Fibroblast of pulmonary artery (primary cell): Measurements from ENCODE around the gene DCXR.

Source experiments
- DNase-seq: peaks from one replicate; pipeline ENCODE4 v3.0.0-alpha.2; 2010; ENCODE audit warnings: low read depth
- H3K4me3 ChIP-seq: replicated peaks from 2 replicates; pipeline ENCODE4 v1.5.1; 2011; ENCODE audit warnings: low read depth, mild to moderate bottlenecking, control low read depth, low read length, moderate library complexity
- CTCF ChIP-seq: IDR thresholded peaks from 2 replicates; pipeline ENCODE4 v1.5.1; 2011; ENCODE audit warnings: mild to moderate bottlenecking, control low read depth, low read length, inconsistent platforms; ENCODE audit errors: missing control alignments

Gene DCXR

DNA sequence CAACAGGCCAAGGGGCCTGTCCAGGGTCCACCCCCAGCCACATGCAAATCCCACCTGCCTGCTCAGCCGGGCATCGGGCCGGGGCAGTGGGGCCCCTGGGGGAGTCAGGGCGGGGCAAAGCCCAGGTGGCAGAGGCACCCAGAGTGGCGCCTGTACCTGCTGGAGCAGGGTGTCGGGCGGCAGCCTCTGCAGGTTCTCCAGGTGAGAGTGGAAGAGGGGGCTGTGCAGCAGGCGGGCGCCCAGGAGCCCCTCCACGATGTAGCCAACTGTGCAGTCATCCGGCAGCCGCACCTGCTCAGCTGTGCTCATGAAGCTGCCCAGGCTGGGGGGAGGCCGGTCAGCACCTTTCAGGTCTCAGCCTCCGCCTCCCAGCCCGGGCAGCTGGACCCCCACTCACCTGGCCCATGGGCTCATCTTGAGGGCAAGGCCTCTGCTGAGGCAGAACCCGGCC is 12.0 kb upstream of the DCXR start:
- no peak overlapping the region for H3K4me3 ChIP-seq
- no peak for DNase-seq
- no peak for TF ChIP-seq CTCF

DNA sequence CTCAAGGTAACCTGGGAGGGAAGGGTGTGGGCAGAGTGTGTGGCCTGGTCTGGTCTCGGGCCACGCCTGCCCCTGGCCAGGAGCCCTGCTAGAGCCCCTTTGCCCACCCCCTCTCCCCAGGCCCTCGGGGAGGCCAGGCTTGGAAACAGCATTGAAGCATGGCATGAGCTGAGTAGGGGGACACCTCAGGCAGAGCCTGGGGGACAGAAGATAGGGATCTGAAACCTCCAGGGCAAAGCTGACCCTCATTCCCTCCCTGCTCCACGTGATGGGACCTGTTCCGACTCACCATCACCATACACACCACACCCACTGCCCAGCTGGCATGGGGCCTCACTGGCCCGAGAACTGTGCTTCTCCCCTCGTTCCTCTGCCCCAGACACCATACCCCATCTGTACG is 11.6 kb upstream of the DCXR start:
- no peak for TF ChIP-seq CTCF
- no peak overlapping the region for H3K4me3 ChIP-seq
- no peak for DNase-seq

- H3K4me3 ChIP-seq: no peak overlapping the region
- no peak for DNase-seq
- TF ChIP-seq CTCF: no peak
Measured at GRCh38 chr17:82048571-82048971, 11.1 kb upstream of the DCXR start.

DNA sequence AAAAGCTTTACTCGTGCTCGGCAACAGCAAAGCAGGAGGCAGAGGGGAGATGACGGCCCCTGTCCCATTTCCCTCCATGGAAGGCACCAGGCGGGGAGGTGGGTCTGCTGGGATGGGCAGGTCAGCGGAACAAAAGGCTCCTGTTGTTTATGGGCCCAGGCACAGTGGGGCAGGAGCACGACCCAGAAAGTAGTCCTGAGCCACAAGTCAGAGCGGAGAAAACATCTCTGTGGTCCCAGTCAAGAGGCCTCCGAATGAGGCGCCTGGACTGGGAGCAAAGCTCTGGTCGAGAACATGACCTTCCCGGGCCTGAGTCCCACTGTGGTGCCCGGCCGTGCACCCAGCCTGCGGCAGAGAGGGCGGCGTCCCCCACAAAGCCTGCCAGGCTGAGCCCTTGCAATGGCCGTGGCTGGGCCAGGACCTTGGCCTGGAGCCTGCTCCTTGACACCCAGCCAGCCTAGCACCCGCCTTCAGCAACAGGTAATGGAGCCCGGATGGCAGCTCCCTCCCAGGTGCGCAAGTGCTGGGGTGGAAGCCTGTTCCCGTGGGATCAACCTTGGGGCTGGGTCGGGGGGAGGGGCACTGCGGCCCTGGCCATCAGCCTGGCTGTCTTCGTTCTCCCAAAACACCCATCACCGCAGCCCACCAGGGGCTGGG is 10.5 kb upstream of the DCXR start:
- TF ChIP-seq CTCF: no peak
- DNase-seq: no peak
- no peak overlapping the region for H3K4me3 ChIP-seq

GRCh38 chr17:82047379-82047778 is 9.9 kb upstream of the DCXR start:
- DNase-seq: no peak
- no peak overlapping the region for H3K4me3 ChIP-seq
- no peak for TF ChIP-seq CTCF

DNA sequence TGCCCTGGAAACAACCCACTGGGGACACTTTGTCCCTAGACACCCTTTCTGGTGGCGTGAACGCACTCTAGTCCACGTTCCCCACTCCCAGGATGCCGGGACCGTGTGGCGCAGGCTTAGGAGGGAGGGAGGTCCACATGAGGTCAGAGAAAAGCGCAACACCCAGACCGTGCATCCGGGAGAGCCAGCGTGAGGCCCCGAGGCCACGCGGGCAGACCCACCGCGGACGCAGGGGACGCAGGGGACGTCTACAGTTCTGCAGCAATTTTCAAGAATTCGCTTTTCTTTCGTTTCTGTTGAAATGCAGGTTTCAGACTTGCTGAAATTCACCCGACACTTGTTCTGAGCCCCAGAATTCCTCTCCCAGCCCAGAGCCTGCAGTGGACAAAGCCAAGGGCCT is 9.4 kb upstream of the DCXR start:
- H3K4me3 ChIP-seq: no peak overlapping the region
- no peak for DNase-seq
- no peak for TF ChIP-seq CTCF

GRCh38 chr17:82045936-82046484 is 8.5 kb upstream of the DCXR start:
- TF ChIP-seq CTCF: no peak
- no peak for DNase-seq
- no peak overlapping the region for H3K4me3 ChIP-seq
